HepG2 (cell line): Measurements from ENCODE around the gene TMEM232. TPM values are rescaled to one million over a fixed set of nuclear protein-coding genes. Genes with fewer than 3 reads are reported as not detected.

Experiments
- ATAC-seq: fragments of 200-7000 bp; cut with Tn5 transposase; 3 replicates; pipeline ENCODE4 v1.9.1; 2020; ENCODE audit warnings: mild to moderate bottlenecking, moderate library complexity
- BruUV-seq: library from RNA; stranded (reverse); fragments of 400-500 nt; replicated peaks from 2 replicates; lab custom pipeline; 2021; lab: Mats Ljungman, UMichigan
- CTCF ChIA-PET: fragments of 300-600 bp; formaldehyde crosslinking; extraction: SDS; loops from one replicate; lab custom pipeline; 2021; ENCODE audit warnings: low total read pairs, inconsistent platforms, low intra/inter-chr PET ratio; lab: Yijun Ruan, JAX
- POLR2A ChIA-PET: fragments of 350-600 bp; sonication (Branson Sonifier 250); formaldehyde crosslinking; loops from one replicate; lab custom pipeline; 2020; ENCODE audit warnings: antibody characterized with exemption, inconsistent platforms; lab: Yijun Ruan, JAX
- DNase-seq: peaks from one replicate; pipeline ENCODE4 v3.0.0-alpha.2; 2015; ENCODE audit warnings: low spot score
- FAIRE-seq: peaks from 3 replicates; lab custom pipeline; 2011; peaks lifted over from hg19 to GRCh38; lab: Jason Lieb, UNC
- H2AFZ ChIP-seq: one replicate; pipeline ENCODE4 v1.6.1; 2011; ENCODE audit warnings: low read length, inconsistent platforms
- H3K27ac ChIP-seq: fragments of 300-600 bp; 3 replicates; pipeline ENCODE4 v1.8.0; 2011; ENCODE audit warnings: mixed run types, mild to moderate bottlenecking, mixed read lengths, low read length, inconsistent platforms; ENCODE audit not compliant: insufficient read depth; ENCODE audit errors: extremely low read length
- H3K27me3 ChIP-seq, 2 experiments: fragments of 200-600 bp in 1 of 2; 2 replicates in 1 of 2; 3 replicates in 1 of 2; pipeline versions ENCODE4 v1.6.0 to v1.8.0; 2011; ENCODE audit warnings: low read length in 2 of 2, mild to moderate bottlenecking in 2 of 2, moderate library complexity in 2 of 2, inconsistent platforms in 1 of 2; ENCODE audit not compliant: insufficient read depth in 2 of 2, control insufficient read depth in 1 of 2
- H3K36me3 ChIP-seq, 2 experiments: fragments of 200-600 bp in 1 of 2; replicated peaks in 1 of 2; 2 replicates in 1 of 2; 3 replicates in 1 of 2; pipeline versions ENCODE4 v1.5.1 to v1.8.0; 2011; ENCODE audit warnings: low read length in 2 of 2, inconsistent platforms in 1 of 2; ENCODE audit not compliant: insufficient read depth in 2 of 2, control insufficient read depth in 1 of 2
- H3K4me1 ChIP-seq: 2 replicates; pipeline ENCODE4 v1.5.1; 2012; ENCODE audit warnings: low read length, inconsistent platforms; ENCODE audit not compliant: insufficient read depth
- H3K4me2 ChIP-seq: 2 replicates; pipeline ENCODE4 v1.6.0; 2011; ENCODE audit warnings: low read depth, low read length, inconsistent platforms
- H3K4me3 ChIP-seq, 3 experiments: fragments of 200-600 bp in 1 of 3; sonication (generic), shearing (Covaris generic) in 1 of 3; replicated peaks in 1 of 3; 2 replicates each; pipeline ENCODE4 v1.5.1; 2011 to 2016; ENCODE audit warnings: low read length in 3 of 3, inconsistent platforms in 2 of 3, low read depth in 2 of 3, mild to moderate bottlenecking in 2 of 3, control low read depth in 1 of 3, mixed read lengths in 1 of 3; ENCODE audit not compliant: insufficient read depth in 1 of 3
- H3K79me2 ChIP-seq: one replicate; pipeline ENCODE4 v1.6.1; 2011; ENCODE audit warnings: low read length, inconsistent platforms; ENCODE audit not compliant: insufficient read depth
- H3K9ac ChIP-seq: 2 replicates; pipeline ENCODE4 v1.6.0; 2011; ENCODE audit warnings: mild to moderate bottlenecking, low read depth, low read length, inconsistent platforms; ENCODE audit not compliant: insufficient read depth
- H3K9me3 ChIP-seq: 2 replicates; pipeline ENCODE4 v1.5.1; 2012; ENCODE audit warnings: mild to moderate bottlenecking, low read length
- H4K20me1 ChIP-seq: 2 replicates; pipeline ENCODE4 v1.6.0; 2011; ENCODE audit warnings: inconsistent platforms, mild to moderate bottlenecking, low read length, moderate library complexity; ENCODE audit not compliant: insufficient read depth
- ATF1 ChIP-seq: IDR thresholded peaks from 2 replicates; pipeline ENCODE4 v1.6.1; 2016; ENCODE audit warnings: mild to moderate bottlenecking, control low read depth
- CBX2 ChIP-seq, 2 experiments: fragments of 200-600 bp in 1 of 2; sonication (generic); formaldehyde crosslinking in 1 of 2; IDR thresholded peaks; 2 replicates each; pipeline versions ENCODE4 v1.7.0 to v1.8.1; 2018 to 2022; ENCODE audit warnings: low read depth in 2 of 2, low read length in 1 of 2, mild to moderate bottlenecking in 1 of 2, missing genetic modification reagents in 1 of 2
- EP300 ChIP-seq, 3 experiments: sonication (generic) in 1 of 3; formaldehyde crosslinking in 1 of 3; IDR thresholded peaks; 2 replicates each; pipeline versions ENCODE4 v1.5.1 to v1.6.1; 2011 to 2020; ENCODE audit warnings: low read depth in 2 of 3, low read length in 2 of 3, borderline replicate concordance in 1 of 3, improper control_type of control experiment in 1 of 3, mild to moderate bottlenecking in 1 of 3, missing genetic modification reagents in 1 of 3, moderate library complexity in 1 of 3
- ERF ChIP-seq: IDR thresholded peaks from 2 replicates; pipeline ENCODE4 v1.6.1; 2018; ENCODE audit warnings: missing biosample characterization, missing genetic modification reagents
- GATAD2A ChIP-seq: IDR thresholded peaks from 2 replicates; pipeline ENCODE4 v1.6.1; 2016
- HDAC1 ChIP-seq: sonication (generic); formaldehyde crosslinking; IDR thresholded peaks from 2 replicates; pipeline ENCODE4 v1.5.1; 2020; ENCODE audit warnings: mild to moderate bottlenecking, missing genetic modification reagents
- HMG20A ChIP-seq: IDR thresholded peaks from 2 replicates; pipeline ENCODE4 v1.6.1; 2016; ENCODE audit warnings: borderline replicate concordance
- HNF4A ChIP-seq: sonication (generic); formaldehyde crosslinking; IDR thresholded peaks from 2 replicates; pipeline ENCODE4 v1.4.0; 2020; ENCODE audit warnings: missing genetic modification reagents
- RCOR2 ChIP-seq: IDR thresholded peaks from 2 replicates; pipeline ENCODE4 v1.6.1; 2016; ENCODE audit warnings: missing biosample characterization, missing genetic modification reagents
- SALL1 ChIP-seq: sonication (generic); formaldehyde crosslinking; IDR thresholded peaks from 2 replicates; pipeline ENCODE4 v1.8.0; 2022; ENCODE audit warnings: mild to moderate bottlenecking, missing genetic modification reagents
- SOX6 ChIP-seq, 2 experiments: fragments of 450-650 bp in 1 of 2; sonication (generic) in 1 of 2; formaldehyde crosslinking in 1 of 2; IDR thresholded peaks; 2 replicates each; pipeline versions ENCODE4 v1.4.0 to v1.6.1; 2017 to 2020; ENCODE audit warnings: antibody characterized with exemption in 1 of 2, mild to moderate bottlenecking in 1 of 2, missing genetic modification reagents in 1 of 2
- TCF7 ChIP-seq: sonication (generic); IDR thresholded peaks from 2 replicates; pipeline ENCODE4 v1.6.1; 2016; ENCODE audit warnings: antibody characterized with exemption, low read depth
- ZNF644 ChIP-seq: IDR thresholded peaks from 2 replicates; pipeline ENCODE4 v1.6.1; 2016; ENCODE audit warnings: low read depth
- WGBS: methylation state at CpG from one replicate; pipeline ENCODE4 v1.1.6; 2017; ENCODE audit warnings: low lambda C conversion rate; 5-methylcytosine and 5-hydroxymethylcytosine counted together
- in situ Hi-C: cut with HindIII; loops from 2 replicates; pipeline ENCODE4 v1.10.0; 2017; ENCODE audit warnings: low pct_unique_long_range_greater_than_20kb; ENCODE audit not compliant: extremely low pct_ligation_motif_present
- intact Hi-C: fragments of 100-400 bp; cut with micrococcal nuclease; formaldehyde crosslinking; loops from one replicate; pipeline ENCODE4 v1.10.0; 2022; ENCODE audit not compliant: unreplicated experiment
- polyA plus RNA-seq, 8 experiments: library from polyadenylated mRNA; depleted of rRNA in 3 of 8; stranded (reverse) in 7 of 8; unstranded in 1 of 8; fragments of >200 nt; fragmentation: Illumina TruSeq in 4 of 8; extraction: Trizol in 4 of 8; gene quantifications; 2 replicates each; pipeline versions ENCODE4 v1.2.1 to v1.2.3, GENCODE V29; 2011 to 2016; ENCODE audit warnings: low read depth in 4 of 8, missing spikeins in 1 of 8, mixed read lengths in 1 of 8; ENCODE audit not compliant: insufficient read depth in 1 of 8
- total RNA-seq, 5 experiments: library from RNA; depleted of rRNA; stranded (reverse); fragments of >200 nt; fragmentation: Illumina TruSeq; extraction: Trizol; gene quantifications; 2 replicates each; pipeline ENCODE4 v1.2.3, GENCODE V29; 2016; ENCODE audit warnings: low read depth in 1 of 5
- TF ChIP-seq, protein P1 (sequence below): sonication (generic); formaldehyde crosslinking; IDR thresholded peaks from 2 replicates; pipeline ENCODE4 v1.4.0; 2020; ENCODE audit warnings: missing genetic modification reagents, borderline replicate concordance
- TF ChIP-seq, protein P2 (sequence below): IDR thresholded peaks from 2 replicates; pipeline ENCODE4 v1.4.0; 2020; ENCODE audit warnings: mild to moderate bottlenecking, missing genetic modification reagents
- TF ChIP-seq, protein P3 (sequence below): sonication (generic); formaldehyde crosslinking; IDR thresholded peaks from 2 replicates; pipeline ENCODE4 v1.9.0; 2022; ENCODE audit warnings: low read depth, missing genetic modification reagents

TMEM232 gene
- total and polyA plus RNA-seq, 2 of the 13 experiments (the other 11 are each of a cell fraction or from before 2014, with no cell fraction given) = 0.29 to 0.71 TPM

GRCh38 chr5:110402562-110402961 is 323.9 kb downstream of the TMEM232 start:
- Histone ChIP-seq H3K4me1 (peaks cover 16% of the 10 kb centered on the region), H4K20me1 (no peaks in the 10 kb centered on the region), H3K4me2 (no peak overlapping the region), H3K36me3 (no peaks in the 10 kb centered on the region), H2AFZ (no peak overlapping the region), H3K4me3 (no peak overlapping the region; a peak in 1 of 6 replicates), H3K27ac (no peak overlapping the region), H3K27me3 (no peaks in the 10 kb centered on the region), H3K9ac (no peak overlapping the region), H3K9me3 (no peaks in the 10 kb centered on the region), H3K79me2 (no peaks in the 10 kb centered on the region)
- no TSS peak for BruUV-seq
- in situ Hi-C loops = no loop called here
- ChIA-PET CTCF (no interaction called here), POLR2A (no interaction called here)
- intact Hi-C loops = loop anchor here (5.0 kb wide), 1 partner anchor 55 kb away; no protein-coding TSS in a partner anchor
- ATAC-seq (peak; percentile 80), FAIRE-seq (peak; percentile 21), DNase-seq (peak; percentile 56)
- 0% methylated on average over 1 of the region's 1 CpG for WGBS
- TF ChIP-seq ZNF644 (peak; percentile 78), RCOR2 (0 out of 2 replicates have a peak, but pooled peaks have one; percentile 39), HDAC1 (CRISPR knock-in tag) (0 out of 2 replicates have a peak, but pooled peaks have one; percentile 36), ERF (CRISPR knock-in tag) (no peak), EP300 (IDR thresholded peaks at IDR 0.05; ENCODE audit: low read depth in 2 of 2, low read length in 2 of 2) (peak in 1 of 2 experiments; percentile 49; a peak in 2 of 4 replicates), EP300 (CRISPR knock-in tag; IDR thresholded peaks at IDR 0.05; ENCODE audit: borderline replicate concordance) (no peak), TCF7 (0 out of 2 replicates have a peak, but pooled peaks have one; percentile 9), SALL1 (peak; percentile 47; the same call in 1 of the 2 replicates), HMG20A (CRISPR knock-in tag) (peak; percentile 51; the same call in 1 of the 2 replicates), SOX6 (IDR thresholded peaks at IDR 0.05) (no peak), SOX6 (CRISPR knock-in tag; IDR thresholded peaks at IDR 0.05) (peak; percentile 84), ATF1 (CRISPR knock-in tag) (0 out of 2 replicates have a peak, but pooled peaks have one; percentile 19), HNF4A (peak; percentile 70), CBX2 (IDR thresholded peaks at IDR 0.05; ENCODE audit: low read depth, low read length) (no peak), CBX2 (CRISPR knock-in tag; IDR thresholded peaks at IDR 0.05; ENCODE audit: low read depth) (no peak), GATAD2A (peak; percentile 65)
- TF ChIP-seq, protein P1, sequence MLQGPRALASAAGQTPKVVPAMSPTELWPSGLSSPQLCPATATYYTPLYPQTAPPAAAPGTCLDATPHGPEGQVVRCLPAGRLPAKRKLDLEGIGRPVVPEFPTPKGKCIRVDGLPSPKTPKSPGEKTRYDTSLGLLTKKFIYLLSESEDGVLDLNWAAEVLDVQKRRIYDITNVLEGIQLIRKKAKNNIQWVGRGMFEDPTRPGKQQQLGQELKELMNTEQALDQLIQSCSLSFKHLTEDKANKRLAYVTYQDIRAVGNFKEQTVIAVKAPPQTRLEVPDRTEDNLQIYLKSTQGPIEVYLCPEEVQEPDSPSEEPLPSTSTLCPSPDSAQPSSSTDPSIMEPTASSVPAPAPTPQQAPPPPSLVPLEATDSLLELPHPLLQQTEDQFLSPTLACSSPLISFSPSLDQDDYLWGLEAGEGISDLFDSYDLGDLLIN (CRISPR knock-in tag) = no peak
- TF ChIP-seq, protein P2, sequence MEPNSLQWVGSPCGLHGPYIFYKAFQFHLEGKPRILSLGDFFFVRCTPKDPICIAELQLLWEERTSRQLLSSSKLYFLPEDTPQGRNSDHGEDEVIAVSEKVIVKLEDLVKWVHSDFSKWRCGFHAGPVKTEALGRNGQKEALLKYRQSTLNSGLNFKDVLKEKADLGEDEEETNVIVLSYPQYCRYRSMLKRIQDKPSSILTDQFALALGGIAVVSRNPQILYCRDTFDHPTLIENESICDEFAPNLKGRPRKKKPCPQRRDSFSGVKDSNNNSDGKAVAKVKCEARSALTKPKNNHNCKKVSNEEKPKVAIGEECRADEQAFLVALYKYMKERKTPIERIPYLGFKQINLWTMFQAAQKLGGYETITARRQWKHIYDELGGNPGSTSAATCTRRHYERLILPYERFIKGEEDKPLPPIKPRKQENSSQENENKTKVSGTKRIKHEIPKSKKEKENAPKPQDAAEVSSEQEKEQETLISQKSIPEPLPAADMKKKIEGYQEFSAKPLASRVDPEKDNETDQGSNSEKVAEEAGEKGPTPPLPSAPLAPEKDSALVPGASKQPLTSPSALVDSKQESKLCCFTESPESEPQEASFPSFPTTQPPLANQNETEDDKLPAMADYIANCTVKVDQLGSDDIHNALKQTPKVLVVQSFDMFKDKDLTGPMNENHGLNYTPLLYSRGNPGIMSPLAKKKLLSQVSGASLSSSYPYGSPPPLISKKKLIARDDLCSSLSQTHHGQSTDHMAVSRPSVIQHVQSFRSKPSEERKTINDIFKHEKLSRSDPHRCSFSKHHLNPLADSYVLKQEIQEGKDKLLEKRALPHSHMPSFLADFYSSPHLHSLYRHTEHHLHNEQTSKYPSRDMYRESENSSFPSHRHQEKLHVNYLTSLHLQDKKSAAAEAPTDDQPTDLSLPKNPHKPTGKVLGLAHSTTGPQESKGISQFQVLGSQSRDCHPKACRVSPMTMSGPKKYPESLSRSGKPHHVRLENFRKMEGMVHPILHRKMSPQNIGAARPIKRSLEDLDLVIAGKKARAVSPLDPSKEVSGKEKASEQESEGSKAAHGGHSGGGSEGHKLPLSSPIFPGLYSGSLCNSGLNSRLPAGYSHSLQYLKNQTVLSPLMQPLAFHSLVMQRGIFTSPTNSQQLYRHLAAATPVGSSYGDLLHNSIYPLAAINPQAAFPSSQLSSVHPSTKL (CRISPR knock-in tag) = peak; percentile 80
- TF ChIP-seq, protein P3, sequence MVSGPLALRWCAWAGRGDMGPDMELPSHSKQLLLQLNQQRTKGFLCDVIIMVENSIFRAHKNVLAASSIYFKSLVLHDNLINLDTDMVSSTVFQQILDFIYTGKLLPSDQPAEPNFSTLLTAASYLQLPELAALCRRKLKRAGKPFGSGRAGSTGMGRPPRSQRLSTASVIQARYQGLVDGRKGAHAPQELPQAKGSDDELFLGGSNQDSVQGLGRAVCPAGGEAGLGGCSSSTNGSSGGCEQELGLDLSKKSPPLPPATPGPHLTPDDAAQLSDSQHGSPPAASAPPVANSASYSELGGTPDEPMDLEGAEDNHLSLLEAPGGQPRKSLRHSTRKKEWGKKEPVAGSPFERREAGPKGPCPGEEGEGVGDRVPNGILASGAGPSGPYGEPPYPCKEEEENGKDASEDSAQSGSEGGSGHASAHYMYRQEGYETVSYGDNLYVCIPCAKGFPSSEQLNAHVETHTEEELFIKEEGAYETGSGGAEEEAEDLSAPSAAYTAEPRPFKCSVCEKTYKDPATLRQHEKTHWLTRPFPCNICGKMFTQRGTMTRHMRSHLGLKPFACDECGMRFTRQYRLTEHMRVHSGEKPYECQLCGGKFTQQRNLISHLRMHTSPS (CRISPR knock-in tag) = no peak
